ENCODE data around the gene FERMT2.

FERMT2 gene

DNA sequence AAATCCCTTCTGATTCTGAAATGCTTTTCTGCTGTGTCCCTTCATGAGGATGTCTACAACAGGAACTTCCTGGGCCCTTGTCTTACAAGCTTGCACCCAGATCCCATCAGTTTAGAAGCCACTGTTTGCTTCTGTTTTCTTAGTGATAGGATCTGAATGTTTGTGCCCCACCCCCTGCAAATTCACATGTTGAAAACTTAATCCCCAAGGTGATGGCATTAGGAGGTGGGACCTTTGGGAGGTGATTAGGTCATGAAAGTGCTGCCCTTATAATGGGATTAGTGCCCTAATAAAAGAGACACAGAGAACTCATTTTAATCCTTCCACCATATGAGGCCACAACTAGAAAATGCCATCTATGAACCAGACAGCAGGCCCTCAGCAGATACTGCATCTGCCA, 123.4 kb downstream of the FERMT2 start:
- peaks cover 21% of the 10 kb centered on the region for H3K4me1 ChIP-seq (ENCODE audit: insufficient read depth, low read length)
- no peak overlapping the region for H3K9ac ChIP-seq (ENCODE audit: low read depth, low read length)
- H3K9me3 ChIP-seq (ENCODE audit: control insufficient read depth, insufficient read depth, low read length): no peaks in the 10 kb centered on the region
- no peaks in the 10 kb centered on the region for H3K36me3 ChIP-seq (ENCODE audit: insufficient read depth, low read length)

DNA sequence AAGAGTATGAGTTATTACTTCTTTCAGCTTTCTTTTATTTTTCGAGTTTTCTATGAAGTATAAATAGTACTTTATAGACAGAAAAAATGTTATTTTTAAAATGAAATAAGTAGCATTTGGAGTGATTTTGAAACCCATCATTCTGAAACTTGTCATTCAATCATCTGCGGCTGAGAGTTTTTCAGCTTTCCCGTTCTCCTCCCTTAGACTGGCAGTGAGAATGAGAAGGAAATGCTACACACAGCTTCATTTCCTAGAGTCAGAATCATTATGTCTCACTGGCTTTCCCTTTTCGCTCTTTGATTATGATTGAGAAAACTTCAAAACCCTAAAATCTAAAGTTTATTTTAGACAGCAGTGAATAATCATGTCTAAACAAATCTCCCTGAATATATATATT, 125.8 kb downstream of the FERMT2 start:
- H3K9ac ChIP-seq (ENCODE audit: low read depth, low read length): no peak overlapping the region
- H3K4me1 ChIP-seq (ENCODE audit: insufficient read depth, low read length): peaks cover 6% of the 10 kb centered on the region
- H3K36me3 ChIP-seq (ENCODE audit: insufficient read depth, low read length): no peaks in the 10 kb centered on the region
- H3K9me3 ChIP-seq (ENCODE audit: control insufficient read depth, insufficient read depth, low read length): no peaks in the 10 kb centered on the region

DNA sequence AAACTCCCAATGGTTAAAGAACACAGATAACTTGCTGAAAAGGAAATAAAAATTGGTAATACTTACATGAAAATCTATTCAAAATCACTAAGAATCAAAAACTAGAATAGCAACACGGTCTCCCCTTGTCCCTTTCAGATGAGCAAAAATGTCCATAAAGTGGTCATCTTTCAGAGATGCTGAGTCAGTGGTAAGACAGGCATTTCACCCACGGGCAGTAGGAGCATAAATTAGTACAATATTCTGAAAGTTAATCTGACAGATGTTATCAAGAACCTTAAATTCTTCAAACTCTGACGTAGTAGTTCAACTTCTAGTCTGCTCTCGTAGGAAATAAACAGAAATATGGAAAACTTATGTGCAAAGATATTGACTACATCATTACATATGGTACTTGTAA, 126.4 kb downstream of the FERMT2 start:
- Histone ChIP-seq H3K36me3 (ENCODE audit: insufficient read depth, low read length) (no peaks in the 10 kb centered on the region), H3K9ac (ENCODE audit: low read depth, low read length) (no peak overlapping the region), H3K9me3 (ENCODE audit: control insufficient read depth, insufficient read depth, low read length) (no peaks in the 10 kb centered on the region), H3K4me1 (ENCODE audit: insufficient read depth, low read length) (peaks cover 6% of the 10 kb centered on the region)

DNA sequence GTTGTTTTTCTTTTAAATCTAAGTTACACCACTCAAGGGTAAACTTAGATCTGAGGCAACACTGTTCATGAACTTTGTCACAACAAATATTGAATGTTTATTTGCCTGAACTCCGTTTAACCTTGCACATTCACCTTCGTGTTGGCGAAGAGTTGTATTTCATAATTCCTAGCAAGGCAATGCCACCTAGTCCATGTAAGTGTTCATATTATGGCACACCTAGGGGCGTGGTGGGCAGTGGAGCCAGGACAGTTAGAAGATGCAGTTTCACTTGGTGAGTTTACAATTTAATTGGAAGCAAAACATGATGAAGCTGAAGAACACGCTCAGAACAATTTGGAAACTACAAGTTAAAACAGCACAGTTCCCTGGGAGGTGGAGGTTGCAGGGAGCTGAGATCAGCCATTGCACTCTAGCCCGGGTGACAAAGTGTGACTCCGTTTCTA, 129.0 kb downstream of the FERMT2 start:
- no peak overlapping the region for H3K9ac ChIP-seq (ENCODE audit: low read depth, low read length)
- H3K9me3 ChIP-seq (ENCODE audit: control insufficient read depth, insufficient read depth, low read length): no peaks in the 10 kb centered on the region
- no peaks in the 10 kb centered on the region for H3K4me1 ChIP-seq (ENCODE audit: insufficient read depth, low read length)
- H3K36me3 ChIP-seq (ENCODE audit: insufficient read depth, low read length): no peaks in the 10 kb centered on the region

DNA sequence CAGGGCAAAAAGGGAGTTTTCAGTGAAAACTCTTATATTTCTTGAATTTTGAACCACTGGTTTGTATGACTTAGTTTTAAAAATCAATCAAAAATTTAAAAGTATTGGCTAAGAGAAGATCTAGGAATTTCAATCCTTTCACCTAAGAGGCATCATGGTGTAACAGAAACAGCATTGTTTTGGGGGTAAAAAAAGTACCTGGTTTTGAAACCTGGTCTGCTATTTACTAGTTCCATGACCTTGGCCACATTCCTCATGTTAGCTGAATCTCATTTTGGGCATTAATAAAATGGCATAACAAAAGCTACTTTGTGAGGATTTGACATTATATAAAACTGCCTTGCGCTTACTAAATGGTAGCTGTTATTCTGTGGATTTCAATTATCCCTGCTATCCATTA, 142.7 kb downstream of the FERMT2 start:
- H3K36me3 ChIP-seq (ENCODE audit: insufficient read depth, low read length): no peaks in the 10 kb centered on the region
- H3K9ac ChIP-seq (ENCODE audit: low read depth, low read length): no peak overlapping the region
- H3K4me1 ChIP-seq (ENCODE audit: insufficient read depth, low read length): no peaks in the 10 kb centered on the region
- no peaks in the 10 kb centered on the region for H3K9me3 ChIP-seq (ENCODE audit: control insufficient read depth, insufficient read depth, low read length)

All from ES-I3 (cell line).